HFF-Myc (cell line): ENCODE results near the gene ACP7.

Experiments
- DNase-seq: peaks from one replicate; pipeline ENCODE4 v3.0.0-alpha.2; 2011; ENCODE audit warnings: low read depth; ENCODE audit errors: extremely low read depth
- H3K4me3 ChIP-seq: replicated peaks from 2 replicates; pipeline ENCODE4 v1.5.1; 2011; ENCODE audit warnings: low read depth, mild to moderate bottlenecking, control low read depth, low read length
- CTCF ChIP-seq: IDR thresholded peaks from 2 replicates; pipeline ENCODE4 v1.5.1; 2012; ENCODE audit warnings: mild to moderate bottlenecking, low read depth, low read length, control low read depth; ENCODE audit errors: missing control alignments

Gene ACP7

GRCh38 chr19:39083983-39084731 is at the start of gene ACP7:
TSS of gene ACP7 (plus strand) at chr19:39084368. CDS start at chr19:39085270, 902 bp downstream.
- no peak for DNase-seq
- TF ChIP-seq CTCF = no peak
- no peak within 1 kb of the TSS for H3K4me3 ChIP-seq

- H3K4me3 ChIP-seq = no peak overlapping the region
- no peak for TF ChIP-seq CTCF
- no peak for DNase-seq
Measured at GRCh38 chr19:39036581-39036980, 47.6 kb upstream of the ACP7 start.

DNA sequence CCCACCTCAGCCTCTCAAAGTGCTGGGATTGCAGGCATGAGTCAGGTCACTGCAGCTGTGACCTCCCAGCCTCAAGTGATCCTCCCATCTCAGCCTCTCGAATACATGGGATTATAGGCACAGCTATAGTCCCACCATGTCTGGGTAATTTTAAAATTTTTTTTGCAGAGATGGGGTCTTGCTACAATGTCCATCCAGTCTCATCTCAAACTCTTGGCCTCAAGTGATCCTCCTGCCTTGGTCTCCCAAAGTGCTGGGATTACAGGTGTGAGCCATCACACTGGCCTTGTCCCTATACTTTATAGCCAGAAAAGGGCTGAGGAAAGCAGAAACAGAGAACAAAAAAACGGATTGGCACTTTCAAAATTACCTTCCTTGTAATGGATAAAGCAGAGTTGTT is 47.0 kb upstream of the ACP7 start:
- no peak for DNase-seq
- no peak overlapping the region for H3K4me3 ChIP-seq
- no peak for TF ChIP-seq CTCF

DNA sequence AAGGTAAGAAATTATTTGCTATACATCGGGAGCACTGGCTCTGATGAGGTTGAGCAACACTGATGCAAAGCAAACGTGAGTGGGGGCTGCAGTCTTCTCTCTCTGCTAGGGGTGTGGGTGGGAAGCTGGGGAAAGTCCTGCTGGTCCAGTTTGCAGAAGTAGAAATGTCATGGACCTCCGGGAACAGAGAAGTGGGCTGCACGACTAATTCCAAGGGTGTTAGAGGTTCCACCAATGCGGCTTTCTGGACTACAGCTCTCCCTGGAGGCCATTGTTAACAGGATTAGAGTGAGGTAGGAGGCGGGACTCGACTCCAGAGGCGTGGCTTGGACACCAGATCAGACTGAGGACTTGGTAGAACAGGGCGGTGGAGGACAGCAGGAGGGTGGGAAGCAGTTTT is 46.1 kb upstream of the ACP7 start:
- H3K4me3 ChIP-seq = no peak overlapping the region
- TF ChIP-seq CTCF = peak; percentile 18
- DNase-seq = no peak

DNA sequence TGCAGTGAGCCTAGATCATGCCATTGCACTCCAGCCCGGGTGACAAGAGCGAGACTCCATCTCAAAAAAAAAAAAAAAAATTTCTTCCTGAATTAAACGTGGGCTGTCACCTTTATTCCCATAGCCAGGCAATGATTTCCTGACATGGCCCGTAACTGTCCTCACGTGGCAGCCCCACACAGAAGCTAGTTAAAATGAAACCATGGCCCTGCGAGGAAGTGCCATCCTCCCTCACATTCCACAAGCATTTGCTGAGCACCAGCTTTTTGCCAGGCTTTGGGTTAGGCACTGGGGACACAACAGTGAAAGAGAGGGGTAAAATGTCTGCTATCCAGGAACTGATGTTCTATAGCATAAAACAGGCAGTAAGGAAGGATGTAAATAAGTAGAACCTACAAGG is 38.7 kb upstream of the ACP7 start:
- no peak for TF ChIP-seq CTCF
- H3K4me3 ChIP-seq = no peak overlapping the region
- no peak for DNase-seq

DNA sequence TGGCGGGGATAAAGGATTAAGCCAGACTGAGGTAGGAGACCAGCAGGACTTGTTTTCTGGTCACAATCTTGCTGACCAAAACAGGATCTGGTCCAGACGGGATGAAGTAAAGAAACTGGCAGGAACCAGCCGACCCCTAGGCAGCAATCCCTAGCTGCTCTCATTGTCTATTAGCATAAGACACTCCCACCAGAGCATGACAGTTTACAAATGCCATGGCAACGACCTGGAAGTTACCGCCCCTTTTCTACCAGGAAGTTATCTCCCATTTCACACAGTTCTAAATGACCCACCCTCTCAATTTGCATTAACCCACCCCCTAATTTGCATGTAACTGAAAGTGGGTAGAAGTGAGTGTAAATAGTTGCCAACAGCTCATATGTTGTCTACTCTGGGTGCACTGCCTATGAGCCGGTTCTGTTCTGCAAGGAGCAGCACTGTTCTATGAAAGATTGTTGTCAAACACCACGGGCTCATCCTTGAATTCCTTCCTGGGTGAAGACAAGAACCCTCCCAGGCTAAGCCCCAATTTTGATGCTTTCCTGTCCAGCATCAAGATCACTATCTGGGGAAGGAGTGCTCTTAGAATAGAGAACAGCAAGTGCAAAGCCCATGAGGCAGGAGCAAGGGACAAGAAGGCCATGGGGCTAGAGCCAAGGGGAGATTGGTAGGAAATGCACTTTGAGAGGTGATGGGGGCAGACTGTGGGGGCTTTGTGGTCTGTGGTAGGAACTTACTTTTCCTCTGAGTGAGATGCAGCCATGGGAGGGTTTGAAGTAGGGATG is 37.9 kb upstream of the ACP7 start:
- no peak overlapping the region for H3K4me3 ChIP-seq
- peak; percentile 30 for DNase-seq
- TF ChIP-seq CTCF = no peak
